ENCODE measurements around the gene NUDT21.

- TF ChIP-seq YY1 (IDR thresholded peaks at IDR 0.05; ENCODE audit: extremely low read depth, insufficient replicate concordance, low read depth, low read length) (no peak), CTCF (IDR thresholded peaks at IDR 0.05 in 2 of 3, conservative IDR thresholded peaks at IDR 0.05 in 1 of 3; ENCODE audit: borderline replicate concordance in 1 of 3, insufficient read depth in 1 of 3, low read depth in 2 of 3, low read length in 2 of 3) (no peak), RAD21 (IDR thresholded peaks at IDR 0.05; ENCODE audit: low read depth) (no peak), POLR2A (IDR thresholded peaks at IDR 0.05; ENCODE audit: borderline replicate concordance, extremely low read depth, insufficient read depth, insufficient read length) (no peak), ZBTB33 (IDR thresholded peaks at IDR 0.05; ENCODE audit: extremely low read depth, insufficient replicate concordance, low read length) (no peak), ZNF274 (IDR thresholded peaks at IDR 0.05; ENCODE audit: low read depth, low read length) (no peak)
Measured at GRCh38 chr16:56411624-56412023, 39.5 kb downstream of the NUDT21 start.

All from HCT116 (cell line).